Endometrium (tissue), 2 donors: ENCODE measurements around the gene EFNA3.

Experiments used
- FAIRE-seq: peaks from 2 replicates; lab custom pipeline; 2012; peaks lifted over from hg19 to GRCh38; lab: Jason Lieb, UNC
- donor health status: control.
- donor health status: control.

Gene EFNA3

GRCh38 chr1:155078469-155079209 is at the start of gene EFNA3:
TSS of gene EFNA3 (plus strand) at chr1:155078837. CDS start at chr1:155078942, 105 bp downstream.
- FAIRE-seq, result no peak

DNA sequence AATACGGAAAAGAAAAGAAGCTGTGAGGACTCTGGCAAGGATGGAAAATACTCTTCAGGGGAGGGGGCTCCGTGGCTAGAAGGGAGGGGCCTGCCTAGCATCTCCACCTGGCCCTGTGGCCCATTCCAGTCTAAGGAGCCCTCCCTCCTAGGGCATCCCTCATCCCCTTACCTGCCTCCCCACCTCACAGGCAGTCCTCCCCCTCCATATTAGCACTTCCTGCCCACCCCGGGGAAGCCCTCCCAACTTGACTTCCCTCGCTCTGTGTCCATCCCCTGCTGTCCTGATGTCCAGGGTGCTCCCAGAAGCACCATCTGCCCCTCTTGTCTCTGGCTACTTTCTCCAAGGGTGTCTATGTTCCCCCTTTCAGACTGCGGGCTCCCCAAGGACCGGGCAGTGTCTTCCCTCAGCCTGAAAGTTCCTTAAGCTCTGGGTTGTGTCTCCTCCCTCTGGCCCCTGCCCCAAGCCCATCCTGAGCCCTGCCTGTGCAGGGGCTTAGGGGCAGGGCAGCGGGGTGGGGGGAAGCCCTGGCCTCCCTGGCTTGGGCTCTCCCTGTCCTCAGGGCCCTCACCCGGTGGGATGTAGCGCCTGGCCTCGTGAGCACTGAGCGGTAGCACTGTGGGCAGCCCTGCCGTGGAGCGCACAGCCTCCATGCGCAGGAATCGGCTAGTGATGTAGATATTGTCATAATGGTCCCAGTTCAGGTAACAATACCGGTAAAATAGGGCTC is 49.0 kb upstream of the EFNA3 start:
- FAIRE-seq, result no peak

DNA sequence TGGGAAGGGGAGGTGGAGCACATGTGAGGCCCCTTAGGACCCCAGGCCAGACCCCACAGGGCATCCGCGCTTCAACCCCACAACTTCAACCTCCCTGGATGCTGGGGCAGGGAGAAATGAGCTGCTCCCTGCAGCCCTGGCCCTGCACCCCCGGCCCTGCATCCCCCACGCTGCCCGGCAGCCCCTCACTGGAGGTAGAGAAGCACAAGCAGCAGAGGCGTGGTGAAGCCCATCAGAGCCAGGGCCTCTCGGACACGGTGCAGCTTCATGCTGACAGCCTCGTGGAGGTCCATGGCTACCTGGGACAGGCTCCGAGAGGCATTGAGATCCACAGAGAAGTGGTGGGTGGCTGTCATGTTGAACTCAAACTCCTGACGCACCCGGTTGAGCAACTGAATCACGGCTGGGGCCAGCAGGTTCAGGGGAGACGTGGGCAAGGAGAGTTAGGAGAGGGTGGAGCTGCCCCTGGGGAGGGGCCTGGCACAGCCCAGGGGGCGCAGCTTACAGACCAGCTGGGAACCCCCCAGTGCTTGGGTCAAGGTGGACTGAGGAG is 48.3 kb upstream of the EFNA3 start:
- no peak for FAIRE-seq

DNA sequence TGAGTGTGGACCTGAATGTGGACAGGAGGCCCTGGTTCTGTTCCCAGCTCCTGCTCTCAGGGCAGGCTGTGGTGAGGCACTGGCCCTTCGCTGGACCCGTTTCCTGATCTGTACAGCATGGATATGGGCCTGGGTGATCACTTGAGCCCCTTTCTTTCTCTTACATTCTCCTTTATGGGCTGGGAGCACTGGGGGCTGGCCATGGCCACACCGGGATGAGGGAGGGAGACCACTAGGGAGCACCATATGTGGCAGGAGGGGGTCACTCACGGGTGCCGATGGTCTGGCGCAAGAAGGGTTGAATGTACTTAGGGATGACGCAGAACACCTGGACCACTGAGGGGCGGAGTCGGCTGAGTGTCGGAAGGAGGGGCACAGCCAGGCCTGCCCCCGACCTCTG is 47.7 kb upstream of the EFNA3 start:
- FAIRE-seq, result no peak

DNA sequence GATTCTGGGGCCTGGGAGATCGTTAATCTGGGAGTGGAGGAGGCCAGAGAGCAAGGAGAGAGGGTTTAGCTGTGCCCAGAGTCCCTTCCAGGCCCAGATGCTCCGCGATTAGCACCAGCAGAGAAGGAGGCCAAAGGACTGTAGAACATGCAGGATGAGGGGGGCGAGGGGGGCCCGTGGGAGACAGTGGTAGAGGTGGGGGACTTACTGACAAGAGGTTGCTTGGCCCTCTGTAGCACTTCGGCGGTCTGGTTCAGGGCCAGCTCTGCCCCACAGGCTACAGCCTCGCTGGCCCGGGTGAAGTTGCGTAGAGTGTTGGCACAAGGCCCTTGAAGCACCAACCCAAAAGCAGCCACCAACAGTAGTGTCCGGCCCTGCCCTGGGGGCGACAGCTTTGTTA is 45.8 kb upstream of the EFNA3 start:
- no peak for FAIRE-seq

DNA sequence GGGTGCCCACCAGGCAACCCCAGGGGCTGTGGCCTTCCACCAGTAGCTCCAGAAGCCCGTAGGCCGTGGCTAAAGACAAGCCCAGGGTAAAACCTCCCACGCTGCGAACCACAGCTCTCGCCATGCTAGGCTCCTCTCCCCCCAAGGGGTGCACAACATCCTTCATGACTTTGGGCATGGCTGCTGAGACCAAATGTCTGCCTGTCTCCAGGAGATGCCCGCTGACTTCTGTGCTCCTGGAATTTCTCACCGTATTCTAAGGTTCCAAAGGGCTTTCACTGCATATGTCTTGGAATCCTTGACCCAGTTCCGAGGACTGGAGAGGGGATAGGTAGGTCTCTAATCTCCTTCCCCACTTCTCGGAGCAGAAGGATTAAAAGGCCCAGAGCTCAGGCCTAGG is 45.1 kb upstream of the EFNA3 start, which contains the start of the genes DCST1 and DCST2:
Gene DCST1, plus strand, starts transcription at position 301 of the 400 bp plus-strand sequence. CDS start 213 bp downstream, outside the sequence.
Gene DCST2, minus strand, starts transcription at position 258 of the 400 bp plus-strand sequence. Its CDS starts 80 bp downstream, at position 178.
- no peak for FAIRE-seq

- FAIRE-seq, result no peak
Measured at GRCh38 chr1:155034318-155035208, 44.1 kb upstream of the EFNA3 start.

- no peak for FAIRE-seq
Measured at GRCh38 chr1:155035936-155036335, 42.7 kb upstream of the EFNA3 start.

GRCh38 chr1:155037043-155037442 is 41.6 kb upstream of the EFNA3 start:
- FAIRE-seq, result no peak

DNA sequence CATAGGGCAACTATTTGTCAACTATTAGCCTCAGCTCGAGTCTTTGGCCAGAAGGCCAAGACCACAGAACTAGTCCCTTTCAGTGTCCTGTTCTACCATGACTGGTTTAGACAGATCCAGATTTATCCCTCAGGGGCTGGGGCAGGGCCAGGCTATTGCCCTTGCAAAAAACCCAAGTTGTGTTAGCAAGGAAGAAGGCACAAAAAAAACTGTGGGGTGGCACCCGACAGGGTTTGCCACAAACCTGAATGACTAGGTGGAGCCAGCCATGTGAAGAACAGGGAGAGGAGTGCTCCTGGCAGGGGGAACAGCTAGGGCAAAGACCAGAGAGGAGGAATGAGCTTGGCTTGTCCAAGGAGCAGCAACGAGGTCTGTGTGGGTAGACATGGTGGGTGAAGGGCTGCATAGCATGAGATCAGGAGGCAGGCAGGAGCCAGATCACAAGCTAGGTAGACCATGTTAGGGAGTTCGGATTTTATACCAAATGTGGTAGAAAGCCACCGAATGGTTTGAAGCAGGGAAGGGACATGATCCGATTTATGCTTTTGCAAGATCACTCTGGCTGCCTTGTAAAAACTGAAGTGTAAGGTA is 40.7 kb upstream of the EFNA3 start:
- FAIRE-seq, result no peak

GRCh38 chr1:155038602-155039307 is 39.9 kb upstream of the EFNA3 start:
- FAIRE-seq, result no peak

GRCh38 chr1:155039308-155039669 is 39.3 kb upstream of the EFNA3 start:
- FAIRE-seq, result no peak

DNA sequence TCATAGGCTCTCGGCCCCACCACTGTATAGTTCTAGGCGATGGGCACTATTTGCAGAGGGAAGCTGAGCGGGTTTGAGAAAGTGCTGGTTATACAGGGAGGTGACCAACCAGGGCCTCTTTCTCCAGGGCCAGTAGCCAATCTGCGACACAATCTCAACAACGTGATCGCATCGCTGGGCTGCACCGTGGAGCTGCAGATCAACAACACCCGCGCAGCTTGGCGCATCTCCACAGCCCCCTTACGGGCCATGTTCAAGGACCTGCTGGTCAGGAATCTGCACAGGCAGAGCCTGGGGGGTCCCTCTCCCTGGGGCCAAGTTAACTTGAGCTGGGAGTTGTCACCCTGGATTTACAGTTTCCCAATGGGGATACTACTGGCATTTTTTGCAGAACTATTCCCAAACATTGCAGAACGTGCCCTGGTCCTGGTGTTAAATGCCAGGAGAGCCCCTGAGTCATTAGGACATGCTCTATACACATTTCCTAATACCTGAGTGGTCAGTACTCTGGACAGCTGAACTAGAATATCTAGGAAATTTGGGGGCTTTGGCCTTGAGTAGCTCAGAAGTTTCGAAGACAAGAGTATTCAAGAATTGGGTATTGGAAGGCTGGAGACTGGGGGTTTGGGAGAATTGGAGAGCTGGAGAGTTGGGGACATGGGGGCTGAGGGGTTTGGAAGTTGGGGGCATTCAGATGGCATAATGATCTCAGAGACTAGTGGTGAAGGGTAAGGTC is 38.1 kb upstream of the EFNA3 start:
- FAIRE-seq, result no peak

- FAIRE-seq, result no peak
Measured at GRCh38 chr1:155042789-155043188, 35.8 kb upstream of the EFNA3 start.

DNA sequence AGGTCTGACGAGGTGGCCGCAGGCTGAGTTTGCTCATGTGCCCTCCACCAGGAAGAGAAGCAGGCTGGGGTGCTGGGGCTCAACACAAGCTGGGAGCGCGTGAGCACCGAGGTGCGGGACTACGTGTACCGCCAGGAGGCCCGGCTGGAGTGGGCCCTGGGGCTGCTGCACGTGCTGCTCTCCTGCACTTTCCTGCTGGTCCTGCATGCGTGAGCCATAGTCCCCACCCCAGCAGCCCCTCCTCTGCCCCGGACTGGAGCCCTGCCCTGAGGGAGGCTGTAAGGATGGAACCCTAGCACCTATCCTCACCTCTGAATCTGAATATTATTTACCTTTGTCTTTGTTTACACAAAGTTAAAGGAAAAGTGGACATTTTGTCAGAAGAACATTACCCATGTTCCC is 35.3 kb upstream of the EFNA3 start:
- FAIRE-seq, result no peak

- no peak for FAIRE-seq
Measured at GRCh38 chr1:155043793-155044192, 34.8 kb upstream of the EFNA3 start.

GRCh38 chr1:155044365-155044764 is 34.3 kb upstream of the EFNA3 start:
- FAIRE-seq, result no peak

DNA sequence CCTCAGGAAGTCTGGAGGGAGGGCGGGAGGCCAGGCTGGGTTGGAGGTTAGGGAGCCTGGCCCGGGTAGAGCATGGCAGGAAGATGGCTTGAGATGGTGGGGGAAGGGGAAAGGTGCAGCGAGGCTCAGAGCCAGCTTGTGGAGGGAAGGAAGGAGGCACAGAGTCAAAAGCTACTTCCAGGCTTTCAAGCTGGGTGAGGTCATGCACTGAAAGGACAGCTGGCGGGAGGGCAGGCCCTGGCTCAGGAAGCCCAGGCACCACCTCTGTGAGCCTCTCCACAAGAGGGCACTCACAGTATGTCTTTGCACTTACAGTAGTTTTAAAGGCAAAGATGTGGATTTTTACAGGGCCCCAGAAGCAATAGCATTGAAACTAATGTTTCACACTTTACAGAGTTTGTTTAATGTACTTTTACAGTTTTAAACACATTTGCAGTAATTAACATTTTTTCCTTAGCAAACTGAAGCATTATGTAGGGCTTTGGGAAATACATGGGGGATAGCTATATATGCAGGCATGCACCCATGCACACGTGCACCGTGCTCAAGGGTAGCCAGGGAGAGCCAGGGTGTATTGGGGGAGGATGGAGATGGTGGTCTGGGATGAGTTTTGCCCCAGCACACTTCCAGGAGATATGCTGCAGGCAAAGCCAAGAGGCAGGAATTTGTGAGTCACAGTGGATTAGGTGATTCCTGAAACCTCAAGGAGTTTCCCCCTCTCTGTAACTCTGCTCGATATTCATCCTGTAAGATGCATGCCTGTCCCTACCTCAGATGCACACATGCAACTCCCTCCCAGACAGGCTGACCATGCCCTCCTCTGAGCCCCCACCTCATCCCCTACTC is 33.6 kb upstream of the EFNA3 start:
- FAIRE-seq, result no peak
